Measurements from ENCODE around the gene LDLRAD3. TPM values are rescaled to one million over a fixed set of nuclear protein-coding genes. Genes with fewer than 3 reads are reported as not detected.

The LDLRAD3 gene
- total and polyA plus RNA-seq, 3 donors from 2014 or later = 7.1 to 14.6 (median 12.0) TPM

- TF ChIP-seq POLR2A (IDR thresholded peaks at IDR 0.05) = no peak
- TF ChIP-seq CTCF (IDR thresholded peaks at IDR 0.05) = no peak
- no peak overlapping the region for H3K4me3 ChIP-seq
- H3K36me3 ChIP-seq (ENCODE audit: low read depth, missing control alignments) = no peaks in the 10 kb centered on the region
- DNase-seq = no peak
- H3K9me3 ChIP-seq = no peaks in the 10 kb centered on the region
- intact Hi-C loops (cut with DNase I; ENCODE audit: low total_unique reads) = no loop called here
- H3K27ac ChIP-seq = no peak overlapping the region
- no peaks in the 10 kb centered on the region for H3K4me1 ChIP-seq
- H3K27me3 ChIP-seq = no peaks in the 10 kb centered on the region
Observed at GRCh38 chr11:36219996-36220395, 276.1 kb downstream of the LDLRAD3 start.

- intact Hi-C loops (cut with DNase I; ENCODE audit: low total_unique reads) = no loop called here
- 78 to 80% methylated on average over 14 of the region's 14 CpGs for WGBS, 2 donors
- no peak for DNase-seq
Observed at GRCh38 chr11:36222831-36223635, 279.2 kb downstream of the LDLRAD3 start.

DNA sequence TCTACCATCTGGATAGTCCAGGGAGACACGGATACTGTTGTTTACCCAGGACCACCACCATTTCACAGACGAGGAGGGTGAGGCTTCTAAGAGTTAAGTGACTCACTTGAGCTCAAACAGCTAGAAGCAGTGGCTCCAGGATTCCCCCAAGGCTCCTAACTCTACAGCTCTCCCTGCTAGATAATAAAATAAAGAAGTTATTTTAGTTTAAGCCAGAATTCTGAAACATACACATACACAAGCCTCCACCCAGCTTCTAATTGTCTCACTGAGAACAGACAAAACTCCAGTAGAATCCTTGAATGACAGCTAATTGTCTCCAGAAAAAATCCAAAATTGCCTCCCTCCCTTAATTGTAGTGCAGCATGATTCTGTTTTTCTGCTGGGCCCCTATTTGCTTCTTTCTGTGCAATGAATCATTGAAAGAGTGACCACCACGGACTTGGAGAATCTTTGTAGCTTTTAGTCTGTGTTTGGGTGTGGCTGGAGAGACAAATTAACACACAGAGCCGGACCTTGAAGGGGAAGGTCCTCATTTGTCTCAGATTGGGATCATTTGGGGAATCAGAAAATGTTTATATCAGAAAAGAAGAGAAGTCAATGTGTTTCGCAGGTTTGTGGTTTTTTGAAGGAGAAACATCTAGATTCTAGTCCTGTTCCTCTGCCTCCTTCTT, 280.5 kb downstream of the LDLRAD3 start:
- H3K27me3 ChIP-seq = no peaks in the 10 kb centered on the region
- intact Hi-C loops (cut with DNase I; ENCODE audit: low total_unique reads) = no loop called here
- no peaks in the 10 kb centered on the region for H3K9me3 ChIP-seq
- H3K4me3 ChIP-seq = no peak overlapping the region
- DNase-seq = no peak
- WGBS, 2 donors = 79 to 80% methylated on average over 5 of the region's 5 CpGs
- no peaks in the 10 kb centered on the region for H3K4me1 ChIP-seq
- no peaks in the 10 kb centered on the region for H3K36me3 ChIP-seq (ENCODE audit: low read depth, missing control alignments)
- TF ChIP-seq CTCF (IDR thresholded peaks at IDR 0.05) (no peak), POLR2A (IDR thresholded peaks at IDR 0.05) (no peak)
- H3K27ac ChIP-seq = no peak overlapping the region

More at GRCh38 chr11:36222831-36223635, 279.2 kb downstream of the LDLRAD3 start:
- no peaks in the 10 kb centered on the region for H3K9me3 ChIP-seq
- H3K36me3 ChIP-seq (ENCODE audit: low read depth, missing control alignments) = no peaks in the 10 kb centered on the region
- no peaks in the 10 kb centered on the region for H3K4me1 ChIP-seq
- no peak for TF ChIP-seq POLR2A (IDR thresholded peaks at IDR 0.05)
- no peak for TF ChIP-seq CTCF (IDR thresholded peaks at IDR 0.05)
- no peak overlapping the region for H3K27ac ChIP-seq
- no peak overlapping the region for H3K4me3 ChIP-seq
- no peaks in the 10 kb centered on the region for H3K27me3 ChIP-seq

DNA sequence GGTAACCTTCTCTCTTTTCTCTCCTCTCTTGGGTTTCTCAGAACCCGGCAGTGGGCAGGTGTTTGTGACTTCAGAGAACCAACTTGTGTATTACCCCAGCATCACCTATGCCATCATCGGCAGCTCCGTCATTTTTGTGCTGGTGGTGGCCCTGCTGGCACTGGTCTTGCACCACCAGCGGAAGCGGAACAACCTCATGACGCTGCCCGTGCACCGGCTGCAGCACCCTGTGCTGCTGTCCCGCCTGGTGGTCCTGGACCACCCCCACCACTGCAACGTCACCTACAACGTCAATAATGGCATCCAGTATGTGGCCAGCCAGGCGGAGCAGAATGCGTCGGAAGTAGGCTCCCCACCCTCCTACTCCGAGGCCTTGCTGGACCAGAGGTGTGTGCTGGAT, 283.2 kb downstream of the LDLRAD3 start:
- no peaks in the 10 kb centered on the region for H3K36me3 ChIP-seq (ENCODE audit: low read depth, missing control alignments)
- no peak overlapping the region for H3K4me3 ChIP-seq
- H3K27ac ChIP-seq = no peak overlapping the region
- TF ChIP-seq POLR2A (IDR thresholded peaks at IDR 0.05) (no peak), CTCF (IDR thresholded peaks at IDR 0.05) (no peak)
- no peak for DNase-seq
- no peaks in the 10 kb centered on the region for H3K4me1 ChIP-seq
- no peaks in the 10 kb centered on the region for H3K27me3 ChIP-seq
- intact Hi-C loops (cut with DNase I; ENCODE audit: low total_unique reads) = no loop called here
- WGBS, 2 donors = 96 to 97% methylated on average over 15 of the region's 15 CpGs
- no peaks in the 10 kb centered on the region for H3K9me3 ChIP-seq
